ENCODE data around the gene DNAJC27.
"Not testable (repeated sequence)": the region's sequence is repeated elsewhere in the genome, so short reads cannot be mapped to it uniquely, and the experiment has no call there.

Gene DNAJC27

GRCh38 chr2:24971536-24972314, at the start of gene DNAJC27:
Gene DNAJC27, minus strand, starts transcription at chr2:24971955. Its CDS starts 51 bp downstream, at chr2:24971904.
- peak; percentile 99 for DNase-seq (ENCODE audit: low read depth)
- Histone ChIP-seq H3K36me3 (ENCODE audit: control insufficient read depth, insufficient read depth, low read length, severe bottlenecking) (peaks cover 6% of the 10 kb centered on the region), H3K4me1 (ENCODE audit: control insufficient read depth, insufficient read depth, low read length) (peaks cover 21% of the 10 kb centered on the region), H3K4me3 (ENCODE audit: low read length) (peak within 1 kb of the TSS; percentile 94), H3K27me3 (replicated peaks; ENCODE audit: control insufficient read depth, insufficient read depth, low read length) (no peaks in the 10 kb centered on the region), H3K9me3 (ENCODE audit: control insufficient read depth, low read length) (no peaks in the 10 kb centered on the region), H3K9ac (ENCODE audit: low read length) (peak within 1 kb of the TSS; percentile 98)

- no peak overlapping the region for H3K9ac ChIP-seq (ENCODE audit: low read length)
- no peaks in the 10 kb centered on the region for H3K36me3 ChIP-seq (ENCODE audit: control insufficient read depth, insufficient read depth, low read length, severe bottlenecking)
- no peak for DNase-seq (ENCODE audit: low read depth)
- H3K4me3 ChIP-seq (ENCODE audit: low read length), result no peak overlapping the region
- H3K27me3 ChIP-seq (replicated peaks; ENCODE audit: control insufficient read depth, insufficient read depth, low read length), result peaks cover 3% of the 10 kb centered on the region
- no peaks in the 10 kb centered on the region for H3K4me1 ChIP-seq (ENCODE audit: control insufficient read depth, insufficient read depth, low read length)
- H3K9me3 ChIP-seq (ENCODE audit: control insufficient read depth, low read length), result no peaks in the 10 kb centered on the region
Observed at GRCh38 chr2:25018681-25019080, 46.9 kb upstream of the DNAJC27 start.

- Histone ChIP-seq H3K4me1 (ENCODE audit: control insufficient read depth, insufficient read depth, low read length) (no peaks in the 10 kb centered on the region), H3K9ac (ENCODE audit: low read length) (no peak overlapping the region), H3K4me3 (ENCODE audit: low read length) (no peak overlapping the region), H3K9me3 (ENCODE audit: control insufficient read depth, low read length) (no peaks in the 10 kb centered on the region), H3K36me3 (ENCODE audit: control insufficient read depth, insufficient read depth, low read length, severe bottlenecking) (no peaks in the 10 kb centered on the region), H3K27me3 (replicated peaks; ENCODE audit: control insufficient read depth, insufficient read depth, low read length) (no peaks in the 10 kb centered on the region)
- DNase-seq (ENCODE audit: low read depth), result no peak
Observed at GRCh38 chr2:25014631-25015030, 42.9 kb upstream of the DNAJC27 start.

DNA sequence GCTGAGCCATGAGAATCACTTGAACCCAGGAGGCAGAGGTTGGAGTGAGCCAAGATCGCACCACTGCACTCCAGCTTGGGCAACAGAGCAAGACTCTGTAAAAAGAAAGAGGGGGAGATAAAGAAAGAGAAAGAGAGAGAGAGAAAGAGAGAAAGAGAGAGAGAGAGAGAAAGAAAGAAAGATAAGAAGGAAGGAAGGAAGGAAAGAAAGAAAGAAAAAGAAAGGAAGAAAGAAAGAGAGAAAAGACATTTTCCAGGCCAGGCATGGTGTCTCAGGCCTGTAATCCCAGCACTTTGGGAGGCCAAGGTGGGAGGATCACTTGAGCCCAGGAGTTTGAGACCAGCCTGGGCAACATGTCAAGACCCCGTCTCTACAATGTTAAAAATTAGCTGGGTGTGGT, 39.6 kb upstream of the DNAJC27 start:
- not testable (repeated sequence) for H3K4me1 ChIP-seq (ENCODE audit: control insufficient read depth, insufficient read depth, low read length); H3K9ac ChIP-seq (ENCODE audit: low read length); H3K36me3 ChIP-seq (ENCODE audit: control insufficient read depth, insufficient read depth, low read length, severe bottlenecking); DNase-seq (ENCODE audit: low read depth); H3K4me3 ChIP-seq (ENCODE audit: low read length); H3K27me3 ChIP-seq (replicated peaks; ENCODE audit: control insufficient read depth, insufficient read depth, low read length); H3K9me3 ChIP-seq (ENCODE audit: control insufficient read depth, low read length)

GRCh38 chr2:25009954-25010353, 38.2 kb upstream of the DNAJC27 start:
- Histone ChIP-seq H3K9me3 (ENCODE audit: control insufficient read depth, low read length) (no peaks in the 10 kb centered on the region), H3K4me3 (ENCODE audit: low read length) (no peak overlapping the region), H3K9ac (ENCODE audit: low read length) (no peak overlapping the region), H3K27me3 (replicated peaks; ENCODE audit: control insufficient read depth, insufficient read depth, low read length) (no peaks in the 10 kb centered on the region), H3K36me3 (ENCODE audit: control insufficient read depth, insufficient read depth, low read length, severe bottlenecking) (no peaks in the 10 kb centered on the region), H3K4me1 (ENCODE audit: control insufficient read depth, insufficient read depth, low read length) (no peaks in the 10 kb centered on the region)
- no peak for DNase-seq (ENCODE audit: low read depth)

- DNase-seq (ENCODE audit: low read depth), result no peak
- Histone ChIP-seq H3K9me3 (ENCODE audit: control insufficient read depth, low read length) (no peaks in the 10 kb centered on the region), H3K27me3 (replicated peaks; ENCODE audit: control insufficient read depth, insufficient read depth, low read length) (no peaks in the 10 kb centered on the region), H3K4me1 (ENCODE audit: control insufficient read depth, insufficient read depth, low read length) (peaks cover under 1% of the 10 kb centered on the region), H3K9ac (ENCODE audit: low read length) (no peak overlapping the region), H3K36me3 (ENCODE audit: control insufficient read depth, insufficient read depth, low read length, severe bottlenecking) (no peaks in the 10 kb centered on the region), H3K4me3 (ENCODE audit: low read length) (no peak overlapping the region)
Observed at GRCh38 chr2:25002066-25002465, 30.3 kb upstream of the DNAJC27 start.

GRCh38 chr2:25001325-25001637, 29.5 kb upstream of the DNAJC27 start:
- H3K27me3 ChIP-seq (replicated peaks; ENCODE audit: control insufficient read depth, insufficient read depth, low read length), result no peaks in the 10 kb centered on the region
- DNase-seq (ENCODE audit: low read depth), result no peak
- H3K9me3 ChIP-seq (ENCODE audit: control insufficient read depth, low read length), result no peaks in the 10 kb centered on the region
- H3K36me3 ChIP-seq (ENCODE audit: control insufficient read depth, insufficient read depth, low read length, severe bottlenecking), result no peaks in the 10 kb centered on the region
- no peak overlapping the region for H3K9ac ChIP-seq (ENCODE audit: low read length)
- H3K4me1 ChIP-seq (ENCODE audit: control insufficient read depth, insufficient read depth, low read length), result peaks cover 7% of the 10 kb centered on the region
- H3K4me3 ChIP-seq (ENCODE audit: low read length), result no peak overlapping the region

- Histone ChIP-seq H3K36me3 (ENCODE audit: control insufficient read depth, insufficient read depth, low read length, severe bottlenecking) (no peaks in the 10 kb centered on the region), H3K9me3 (ENCODE audit: control insufficient read depth, low read length) (no peaks in the 10 kb centered on the region)
- peak; percentile 27 for DNase-seq (ENCODE audit: low read depth)
Observed at GRCh38 chr2:25000503-25001324, 29.0 kb upstream of the DNAJC27 start.

GRCh38 chr2:25000036-25000435, 28.3 kb upstream of the DNAJC27 start:
- no peaks in the 10 kb centered on the region for H3K36me3 ChIP-seq (ENCODE audit: control insufficient read depth, insufficient read depth, low read length, severe bottlenecking)
- DNase-seq (ENCODE audit: low read depth), result no peak
- H3K4me1 ChIP-seq (ENCODE audit: control insufficient read depth, insufficient read depth, low read length), result peaks cover 7% of the 10 kb centered on the region
- H3K27me3 ChIP-seq (replicated peaks; ENCODE audit: control insufficient read depth, insufficient read depth, low read length), result no peaks in the 10 kb centered on the region
- no peaks in the 10 kb centered on the region for H3K9me3 ChIP-seq (ENCODE audit: control insufficient read depth, low read length)
- H3K4me3 ChIP-seq (ENCODE audit: low read length), result no peak overlapping the region
- no peak overlapping the region for H3K9ac ChIP-seq (ENCODE audit: low read length)

More at GRCh38 chr2:25000503-25001324, 29.0 kb upstream of the DNAJC27 start:
- Histone ChIP-seq H3K4me3 (ENCODE audit: low read length) (no peak overlapping the region), H3K9ac (ENCODE audit: low read length) (no peak overlapping the region), H3K4me1 (ENCODE audit: control insufficient read depth, insufficient read depth, low read length) (peaks cover 7% of the 10 kb centered on the region), H3K27me3 (replicated peaks; ENCODE audit: control insufficient read depth, insufficient read depth, low read length) (no peaks in the 10 kb centered on the region)

GRCh38 chr2:24999097-24999496, 27.3 kb upstream of the DNAJC27 start:
- DNase-seq (ENCODE audit: low read depth); H3K4me1 ChIP-seq (ENCODE audit: control insufficient read depth, insufficient read depth, low read length); H3K27me3 ChIP-seq (replicated peaks; ENCODE audit: control insufficient read depth, insufficient read depth, low read length); H3K4me3 ChIP-seq (ENCODE audit: low read length); H3K9ac ChIP-seq (ENCODE audit: low read length); H3K9me3 ChIP-seq (ENCODE audit: control insufficient read depth, low read length); H3K36me3 ChIP-seq (ENCODE audit: control insufficient read depth, insufficient read depth, low read length, severe bottlenecking): not testable (repeated sequence)

DNA sequence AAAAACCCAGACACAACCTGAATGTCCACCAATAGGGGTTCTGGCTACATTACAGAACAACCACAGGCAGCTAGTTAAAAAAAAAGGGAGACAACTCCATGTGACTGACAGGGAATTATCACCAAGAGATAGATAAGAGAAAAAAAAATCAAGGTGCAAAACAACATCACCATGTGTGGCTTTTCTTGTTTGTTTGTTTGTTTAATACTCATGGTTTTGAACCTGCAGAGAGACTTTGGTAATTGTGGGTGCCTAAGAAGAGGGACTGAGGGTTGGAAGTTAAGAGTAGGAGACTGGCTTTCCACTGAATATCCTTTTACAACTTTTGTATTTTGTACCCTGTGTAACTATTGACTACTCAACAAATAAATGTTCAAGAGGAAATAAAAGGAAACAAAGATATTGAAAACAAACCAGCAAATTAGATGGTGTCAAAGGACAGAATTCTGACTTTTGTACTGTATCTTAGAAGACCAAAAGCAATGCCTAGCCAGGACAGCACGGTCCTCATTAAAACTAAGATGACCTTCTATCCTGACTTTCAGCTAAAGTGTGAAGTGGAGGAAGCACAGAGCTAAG, 22.5 kb upstream of the DNAJC27 start:
- H3K9me3 ChIP-seq (ENCODE audit: control insufficient read depth, low read length), result no peaks in the 10 kb centered on the region
- H3K9ac ChIP-seq (ENCODE audit: low read length), result no peak overlapping the region
- no peaks in the 10 kb centered on the region for H3K36me3 ChIP-seq (ENCODE audit: control insufficient read depth, insufficient read depth, low read length, severe bottlenecking)
- H3K4me3 ChIP-seq (ENCODE audit: low read length), result no peak overlapping the region
- peaks cover 7% of the 10 kb centered on the region for H3K4me1 ChIP-seq (ENCODE audit: control insufficient read depth, insufficient read depth, low read length)
- no peak for DNase-seq (ENCODE audit: low read depth)
- H3K27me3 ChIP-seq (replicated peaks; ENCODE audit: control insufficient read depth, insufficient read depth, low read length), result peaks cover 4% of the 10 kb centered on the region

All from adipocyte (in vitro differentiated cells).